Measurements from ENCODE around the gene STK32B.

DNA sequence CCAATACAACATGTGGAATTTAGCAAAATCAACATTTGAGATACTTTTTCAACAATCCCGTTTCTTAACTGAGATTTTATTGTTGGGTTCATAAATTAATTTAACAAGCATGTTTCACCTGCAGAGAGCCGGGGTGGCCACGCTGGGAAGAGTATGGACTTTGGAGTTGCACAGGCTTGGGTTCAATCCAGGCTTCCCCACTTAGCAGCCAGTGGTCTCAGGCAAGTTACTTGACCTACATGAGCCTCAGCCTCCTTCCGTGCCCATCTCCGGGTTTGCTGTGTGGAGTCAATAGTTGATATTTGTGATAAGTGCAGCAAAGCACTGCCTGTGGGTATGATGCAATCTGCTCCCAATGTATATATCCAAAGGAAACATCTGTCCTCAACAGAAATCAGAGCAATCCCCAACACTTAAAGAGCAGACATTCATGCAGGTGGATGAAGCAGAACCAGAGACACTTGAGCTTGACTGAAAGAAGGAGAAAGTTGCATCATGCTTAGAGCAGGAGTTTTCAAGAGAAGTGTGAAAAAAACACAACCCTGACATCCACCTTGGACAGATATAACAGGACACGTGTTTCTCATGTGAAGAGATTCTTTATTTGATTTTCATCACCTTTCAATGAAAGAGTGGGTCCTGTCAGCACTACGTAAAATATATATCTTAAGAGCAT is 37.1 kb upstream of the STK32B start:
- TF ChIP-seq GATA3 (IDR thresholded peaks at IDR 0.05; ENCODE audit: low read depth, low read length) (no peak), GATA2 (IDR thresholded peaks at IDR 0.05; ENCODE audit: low read depth, low read length) (no peak)

Data from SH-SY5Y (cell line).